Chondrocyte (in vitro differentiated cells): ENCODE measurements around the gene ABHD5. TPM values are rescaled to one million over a fixed set of nuclear protein-coding genes. Genes with fewer than 3 reads are reported as not detected.

ENCODE experiments used
- DNase-seq: peaks from one replicate; pipeline ENCODE4 v3.0.0; 2021; ENCODE audit warnings: mixed read lengths, low spot score
- H3K27ac Mint-ChIP-seq: one replicate; pipeline ENCODE4 v1.8.0; 2021; ENCODE audit warnings: mild to moderate bottlenecking, moderate library complexity, mixed read lengths; ENCODE audit not compliant: unreplicated experiment
- H3K27me3 Mint-ChIP-seq: 2 replicates; pipeline ENCODE4 v1.8.0; 2021; ENCODE audit warnings: low read depth, mixed read lengths
- H3K36me3 Mint-ChIP-seq: 2 replicates; pipeline ENCODE4 v1.8.0; 2021; ENCODE audit warnings: low read depth, mixed read lengths
- H3K4me1 Mint-ChIP-seq: 2 replicates; pipeline ENCODE4 v1.8.0; 2021; ENCODE audit warnings: low read depth, mild to moderate bottlenecking, mixed read lengths
- H3K4me3 Mint-ChIP-seq: one replicate; pipeline ENCODE4 v1.8.0; 2021; ENCODE audit warnings: mild to moderate bottlenecking, moderate library complexity, mixed read lengths; ENCODE audit not compliant: unreplicated experiment
- H3K9me3 Mint-ChIP-seq: 2 replicates; pipeline ENCODE4 v1.8.0; 2021; ENCODE audit warnings: low read depth, mixed read lengths
- CTCF ChIP-seq: fragments of 200-600 bp; sonication (generic); IDR thresholded peaks from 2 replicates; pipeline ENCODE4 v1.5.0; 2021; ENCODE audit warnings: antibody characterized with exemption, mild to moderate bottlenecking, moderate library complexity
- total RNA-seq: library from RNA; stranded (reverse); gene quantifications from 3 replicates; pipeline ENCODE4 v1.2.1, GENCODE V29; 2021

Gene ABHD5
- total RNA-seq, 1 donor from 2014 or later = 12.7 TPM

DNA sequence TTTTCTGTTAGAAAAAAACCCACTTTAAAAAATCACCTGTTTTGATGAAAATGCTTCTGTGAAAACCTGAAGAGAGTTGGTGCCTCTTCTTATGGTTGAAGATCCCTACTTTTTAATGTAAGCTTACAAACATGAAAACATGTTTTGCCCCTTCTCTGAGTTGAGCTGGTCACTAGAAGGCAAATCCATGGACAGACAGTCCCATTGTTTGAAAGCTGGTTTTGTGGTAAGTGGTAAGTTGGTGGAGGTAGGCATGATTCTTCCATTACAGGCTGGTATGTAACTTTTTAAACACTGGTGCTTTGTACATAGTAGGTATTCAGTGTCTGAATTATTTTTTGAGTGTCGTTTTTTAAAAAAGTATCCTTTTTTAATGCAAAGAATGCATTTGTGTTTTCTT, 6.1 kb downstream of the ABHD5 start:
- no peaks in the 10 kb centered on the region for H3K36me3 Mint-ChIP-seq
- no peak overlapping the region for H3K4me3 Mint-ChIP-seq
- H3K4me1 Mint-ChIP-seq = peaks cover 16% of the 10 kb centered on the region
- H3K9me3 Mint-ChIP-seq = no peaks in the 10 kb centered on the region
- no peak overlapping the region for H3K27ac Mint-ChIP-seq
- no peaks in the 10 kb centered on the region for H3K27me3 Mint-ChIP-seq
- no peak for TF ChIP-seq CTCF
- DNase-seq = no peak

DNA sequence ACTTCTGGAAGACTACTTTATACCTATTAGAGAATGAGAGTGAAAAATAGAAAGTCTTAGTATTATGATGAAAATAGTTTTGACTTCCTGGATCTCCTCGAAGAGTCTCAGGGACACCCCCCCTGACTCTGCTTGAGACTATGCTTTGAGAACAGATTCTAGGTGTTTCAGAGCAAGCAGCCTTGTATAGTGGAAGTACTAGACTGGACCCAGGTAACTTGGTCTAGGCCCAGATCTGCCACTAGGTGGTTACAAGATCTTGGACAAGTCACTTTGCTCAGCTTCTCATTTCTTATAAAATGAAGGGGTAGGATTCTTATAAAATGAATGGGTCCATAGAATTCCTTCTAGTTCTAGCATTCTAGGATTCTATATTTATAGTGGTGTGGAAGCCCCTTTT, 9.1 kb downstream of the ABHD5 start:
- Mint-ChIP-seq H3K36me3 (no peaks in the 10 kb centered on the region), H3K4me1 (peaks cover 5% of the 10 kb centered on the region), H3K9me3 (no peaks in the 10 kb centered on the region), H3K4me3 (no peak overlapping the region), H3K27me3 (no peaks in the 10 kb centered on the region), H3K27ac (no peak overlapping the region)
- no peak for DNase-seq
- peak; percentile 61 for TF ChIP-seq CTCF

DNA sequence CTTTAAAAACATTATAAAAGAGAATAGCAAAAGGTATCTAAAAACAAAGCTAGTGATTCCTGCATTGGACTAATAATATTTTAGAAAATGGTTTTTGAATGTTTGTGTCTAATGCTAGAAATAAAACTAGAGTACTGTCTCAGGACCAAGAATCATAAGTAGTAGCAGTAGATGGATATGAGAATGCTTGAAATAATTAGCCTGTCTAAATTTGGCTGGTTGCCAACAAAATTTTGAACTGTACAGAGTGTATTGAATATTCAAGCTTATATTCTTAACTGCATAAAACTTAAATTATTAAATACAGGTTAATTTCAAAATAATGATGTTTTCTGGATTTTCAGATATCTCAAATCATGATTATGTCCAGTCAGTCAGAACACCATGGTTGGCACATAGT, 14.0 kb downstream of the ABHD5 start:
- no peak for DNase-seq
- Mint-ChIP-seq H3K4me3 (no peak overlapping the region), H3K36me3 (no peaks in the 10 kb centered on the region), H3K27ac (no peak overlapping the region), H3K27me3 (no peaks in the 10 kb centered on the region), H3K9me3 (no peaks in the 10 kb centered on the region), H3K4me1 (peaks cover 14% of the 10 kb centered on the region)
- TF ChIP-seq CTCF = no peak

GRCh38 chr3:43706342-43706741, 15.6 kb downstream of the ABHD5 start:
- no peak for DNase-seq

GRCh38 chr3:43707266-43707665, 16.5 kb downstream of the ABHD5 start:
- Mint-ChIP-seq H3K27ac (peak overlapping the region; percentile 36), H3K4me1 (peaks cover 14% of the 10 kb centered on the region), H3K27me3 (no peaks in the 10 kb centered on the region), H3K36me3 (peaks cover 7% of the 10 kb centered on the region), H3K4me3 (no peak overlapping the region), H3K9me3 (no peaks in the 10 kb centered on the region)
- TF ChIP-seq CTCF = no peak
- DNase-seq = no peak

More at GRCh38 chr3:43706342-43706741, 15.6 kb downstream of the ABHD5 start:
- no peak overlapping the region for H3K27ac Mint-ChIP-seq
- no peaks in the 10 kb centered on the region for H3K9me3 Mint-ChIP-seq
- H3K27me3 Mint-ChIP-seq = no peaks in the 10 kb centered on the region
- H3K36me3 Mint-ChIP-seq = no peaks in the 10 kb centered on the region
- H3K4me3 Mint-ChIP-seq = no peak overlapping the region
- peaks cover 14% of the 10 kb centered on the region for H3K4me1 Mint-ChIP-seq
- no peak for TF ChIP-seq CTCF
